Epidermal melanocyte (primary cell): ENCODE measurements around the gene ITPKB.

Experiments used
- DNase-seq: peaks from one replicate; pipeline ENCODE4 v3.0.0; 2011; ENCODE audit warnings: low spot score; ENCODE audit not compliant: insufficient read length

The ITPKB gene

GRCh38 chr1:226666692-226667091 is 72.4 kb downstream of the ITPKB start:
- no peak for DNase-seq

DNA sequence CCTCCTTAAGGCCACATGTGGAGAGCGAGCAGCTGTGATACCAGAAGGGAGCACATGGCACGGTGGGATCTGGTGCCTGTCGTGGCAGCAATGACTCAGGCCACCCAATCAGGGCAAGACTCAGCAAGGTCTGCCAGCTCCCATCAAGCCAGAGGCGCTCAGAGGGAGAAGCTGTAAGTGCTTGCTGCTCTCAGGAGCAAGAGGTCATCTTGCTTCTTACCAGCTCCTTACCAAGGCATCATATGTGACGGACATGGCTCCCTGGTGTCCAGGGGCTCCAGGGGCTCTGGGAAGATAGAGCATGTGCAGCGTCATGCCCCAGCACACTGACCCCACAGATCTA is 72.9 kb downstream of the ITPKB start:
- no peak for DNase-seq

- DNase-seq, result no peak
Observed at GRCh38 chr1:226665505-226666163, 73.4 kb downstream of the ITPKB start.

DNA sequence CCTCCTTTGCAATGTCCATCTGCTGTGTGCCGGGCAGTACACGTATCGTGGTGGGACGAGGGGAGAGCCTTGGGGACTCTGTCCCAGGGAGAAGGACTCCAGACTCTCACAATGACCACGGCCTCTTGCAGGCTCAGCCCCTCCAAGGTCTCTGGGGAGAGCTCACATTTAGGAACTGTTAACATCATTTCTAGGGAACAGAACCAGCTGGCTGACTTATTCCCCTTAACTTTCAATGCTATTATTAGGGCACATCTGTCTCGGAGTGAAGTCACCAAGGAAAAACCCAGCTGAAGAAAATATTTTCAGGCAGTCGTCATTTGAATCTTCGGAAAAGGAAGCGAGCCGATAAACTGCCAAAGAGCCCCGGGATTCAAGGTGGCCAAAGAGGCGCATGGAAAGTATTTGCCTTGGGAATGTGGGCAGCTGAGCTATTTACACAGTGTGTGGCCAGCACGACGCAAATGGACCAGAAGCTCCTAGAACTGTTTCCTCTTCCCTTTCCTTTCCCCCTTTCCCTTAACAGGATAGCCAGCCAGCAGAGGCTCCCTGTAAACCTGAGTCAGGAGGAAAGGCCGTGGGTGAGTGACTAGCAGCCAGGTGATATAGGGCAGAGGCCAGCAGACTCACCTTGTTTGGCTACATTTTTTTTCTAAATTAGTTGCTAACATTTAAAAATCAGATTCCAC is 74.5 kb downstream of the ITPKB start:
- DNase-seq, result no peak

DNA sequence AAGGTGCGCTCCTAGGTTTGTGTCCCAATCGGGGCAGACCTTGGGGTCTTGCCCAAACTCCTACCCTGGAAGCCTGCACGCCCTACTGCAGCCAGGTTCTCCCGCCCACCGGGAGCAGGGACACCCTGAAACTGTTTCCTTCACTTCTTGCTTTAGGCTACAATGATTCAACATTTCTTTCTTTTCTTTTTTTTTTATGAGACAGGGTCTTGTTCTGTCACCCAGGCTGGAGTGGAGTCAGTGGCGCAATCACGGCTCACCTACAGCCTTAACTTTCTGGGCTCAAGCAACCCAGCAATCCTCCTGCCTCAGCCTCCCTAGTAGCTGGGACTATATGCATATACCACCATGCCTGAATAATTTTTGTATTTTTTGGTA is 75.8 kb downstream of the ITPKB start:
- no peak for DNase-seq

GRCh38 chr1:226662642-226663326 is 76.3 kb downstream of the ITPKB start:
- DNase-seq, result peak; percentile 71

DNA sequence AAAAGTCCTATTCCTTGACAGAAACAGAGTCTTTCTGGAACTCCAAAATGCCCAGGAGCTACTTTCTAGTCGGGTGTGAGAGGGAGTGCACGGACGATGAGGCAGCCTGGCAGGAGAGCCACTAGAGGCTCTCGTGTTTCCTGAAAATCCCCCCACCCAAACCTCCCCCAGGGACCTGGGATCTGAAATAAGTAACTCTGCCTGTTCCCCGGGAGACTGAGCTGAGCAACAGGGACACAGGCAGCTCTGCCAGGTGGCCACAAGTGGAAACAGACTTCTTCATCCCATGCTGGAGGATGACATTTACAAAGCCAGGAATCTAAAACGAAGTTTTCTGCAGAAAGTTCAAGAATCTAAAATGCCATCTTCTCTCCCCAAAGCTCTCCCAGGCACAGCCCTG is 77.1 kb downstream of the ITPKB start:
- no peak for DNase-seq

DNA sequence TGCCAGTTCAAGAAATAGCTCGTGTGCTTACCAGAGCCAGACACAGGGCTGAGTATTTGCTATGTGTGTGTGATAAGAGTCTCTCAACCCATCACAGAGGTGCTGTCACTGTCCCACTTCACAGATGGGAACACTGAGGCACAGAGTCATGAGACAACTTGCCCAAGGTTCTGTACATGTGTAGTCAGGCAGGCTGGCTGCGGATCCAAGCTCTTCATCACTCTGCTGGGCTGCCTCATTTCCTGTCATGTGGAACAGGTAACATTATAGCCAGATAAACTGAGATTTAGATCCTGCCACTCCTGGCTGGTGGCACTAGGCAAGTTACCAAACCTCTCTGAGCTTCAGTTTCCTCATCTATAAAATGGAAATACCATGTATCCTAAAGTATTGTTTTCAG is 77.8 kb downstream of the ITPKB start:
- DNase-seq, result no peak

GRCh38 chr1:226660410-226661182 is 78.5 kb downstream of the ITPKB start:
- DNase-seq, result no peak

GRCh38 chr1:226659641-226660040 is 79.4 kb downstream of the ITPKB start:
- no peak for DNase-seq

DNA sequence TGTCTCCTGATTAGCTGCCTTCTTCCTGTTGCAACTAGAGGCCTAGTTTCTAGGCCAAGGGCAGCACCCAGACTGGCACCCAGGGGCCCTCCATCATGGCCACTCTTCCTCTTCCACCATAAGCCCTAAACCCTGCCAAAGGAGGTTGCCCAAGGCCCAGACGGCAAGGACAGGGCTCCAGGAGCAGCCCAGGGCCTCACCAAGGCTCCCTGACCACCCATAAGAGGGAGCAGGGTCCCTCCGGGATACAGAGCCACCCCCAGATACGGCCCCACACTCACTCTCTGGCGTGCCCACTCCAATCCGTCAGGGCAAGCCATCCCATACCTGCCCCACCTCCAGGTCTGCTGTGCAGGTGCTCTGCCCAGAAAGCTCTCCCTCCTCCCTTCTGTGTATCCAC is 79.9 kb downstream of the ITPKB start:
- no peak for DNase-seq

DNA sequence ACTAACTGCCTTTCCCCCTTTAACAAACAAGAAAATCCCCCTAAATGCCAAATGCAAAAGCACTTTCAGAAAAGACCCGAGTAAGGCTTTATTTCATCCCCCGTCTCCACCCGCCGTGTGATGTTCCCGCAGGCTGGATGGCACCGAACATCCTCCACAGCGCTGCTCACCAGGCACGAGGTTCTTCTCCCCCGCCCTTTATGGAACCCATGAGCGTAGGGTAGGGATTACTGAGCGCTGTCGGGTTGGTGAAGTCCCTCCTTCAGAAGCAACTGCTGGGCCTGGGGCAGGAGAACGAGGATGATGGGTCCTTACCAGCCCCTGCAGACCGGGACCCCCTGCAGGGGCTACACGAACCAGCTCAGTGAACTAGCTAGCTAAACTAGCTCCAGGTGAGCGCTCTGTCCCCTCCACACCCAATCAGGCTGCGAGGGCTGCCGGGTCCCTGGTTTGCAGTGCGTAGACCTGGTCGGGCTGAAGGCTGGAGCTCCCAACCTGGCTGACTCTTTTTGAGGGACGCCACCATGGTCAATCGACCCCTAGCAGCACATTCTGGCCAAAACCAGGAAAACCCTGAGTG is 80.4 kb downstream of the ITPKB start:
- DNase-seq, result no peak

DNA sequence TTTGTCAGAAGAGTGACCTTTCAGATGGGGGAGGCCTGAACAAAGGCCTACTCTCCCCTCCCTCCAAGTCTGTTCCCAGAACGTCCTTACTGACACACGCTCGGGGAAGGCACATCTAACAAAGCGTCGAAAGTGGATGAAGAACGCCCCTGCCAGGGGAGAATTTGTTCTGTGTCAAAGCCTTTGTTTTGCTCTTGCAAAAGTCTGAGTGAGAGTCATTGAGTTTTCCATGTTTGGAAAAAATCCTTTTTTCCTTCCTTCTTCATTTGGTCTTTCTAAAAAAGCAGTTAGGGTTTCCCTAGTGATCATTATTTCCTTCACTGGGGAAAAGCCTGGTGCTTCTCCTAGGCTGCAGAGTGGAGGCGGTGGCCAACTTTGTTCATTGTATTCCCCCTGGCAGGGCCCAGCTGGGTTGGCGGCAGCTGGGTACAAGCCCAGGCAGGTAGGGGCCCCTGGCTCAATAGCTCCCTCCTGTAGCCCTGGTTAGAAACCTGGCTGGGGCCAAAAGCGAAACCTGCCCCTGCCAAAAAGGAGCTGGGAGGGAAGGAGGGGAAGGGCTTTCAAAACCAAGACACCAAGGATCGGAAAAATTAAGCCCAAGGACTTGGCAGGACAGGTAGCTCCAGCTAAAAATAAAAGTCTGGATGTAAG is 81.1 kb downstream of the ITPKB start:
- DNase-seq, result no peak

GRCh38 chr1:226656601-226657277 is 82.3 kb downstream of the ITPKB start:
- no peak for DNase-seq

DNA sequence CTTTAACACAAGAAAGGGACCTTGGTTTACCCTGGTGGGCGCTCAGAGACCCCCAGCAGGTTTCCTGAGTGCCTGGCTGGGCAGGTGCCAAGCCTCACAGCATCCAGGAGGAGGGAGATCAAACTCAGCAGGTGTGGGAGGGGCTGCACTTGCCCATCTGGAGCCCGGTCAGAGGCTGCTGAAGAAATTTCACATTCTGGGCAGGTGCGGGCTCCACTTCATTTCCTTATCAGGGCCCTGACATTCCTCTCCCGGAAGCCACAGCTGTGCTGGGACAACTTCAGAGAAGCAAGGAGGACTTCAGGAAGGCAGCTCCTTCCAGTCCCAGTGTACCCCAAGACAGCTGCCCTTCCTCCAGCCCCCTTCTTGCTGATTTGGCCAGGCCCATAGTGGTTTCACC is 82.9 kb downstream of the ITPKB start:
- no peak for DNase-seq

- DNase-seq, result no peak
Observed at GRCh38 chr1:226655251-226656163, 83.6 kb downstream of the ITPKB start.

GRCh38 chr1:226654668-226655055 is 84.4 kb downstream of the ITPKB start:
- DNase-seq, result no peak

DNA sequence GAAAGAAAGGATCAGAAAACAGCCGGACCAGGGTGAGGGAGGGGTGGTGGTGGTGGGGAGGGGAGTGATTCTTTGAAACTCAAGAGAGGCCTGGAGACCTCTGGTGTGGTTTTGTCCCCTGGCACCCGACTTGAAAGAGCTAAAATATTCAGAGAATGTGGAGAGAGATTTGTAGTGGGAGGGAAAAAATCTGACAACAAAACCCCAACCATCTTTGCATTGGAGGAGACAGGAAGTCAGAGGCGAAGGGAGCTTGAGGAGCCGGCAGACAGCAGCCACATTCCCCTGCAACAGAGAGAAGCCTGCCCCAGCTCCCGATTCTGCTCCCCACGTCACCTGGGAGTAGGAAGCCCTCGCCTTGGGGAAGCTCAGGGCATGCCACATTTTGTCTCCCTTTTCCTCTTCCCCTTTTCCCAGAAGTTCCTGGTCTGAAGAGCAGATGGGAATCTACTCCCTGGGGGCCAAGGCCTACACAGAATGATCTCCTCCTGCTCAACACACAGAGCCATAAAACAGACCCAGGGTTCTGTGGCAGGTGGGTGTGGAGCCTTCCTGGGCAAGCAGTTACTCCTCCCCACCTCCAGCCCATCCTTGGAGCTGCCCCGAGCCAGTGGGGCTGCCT is 84.9 kb downstream of the ITPKB start:
- DNase-seq, result no peak

DNA sequence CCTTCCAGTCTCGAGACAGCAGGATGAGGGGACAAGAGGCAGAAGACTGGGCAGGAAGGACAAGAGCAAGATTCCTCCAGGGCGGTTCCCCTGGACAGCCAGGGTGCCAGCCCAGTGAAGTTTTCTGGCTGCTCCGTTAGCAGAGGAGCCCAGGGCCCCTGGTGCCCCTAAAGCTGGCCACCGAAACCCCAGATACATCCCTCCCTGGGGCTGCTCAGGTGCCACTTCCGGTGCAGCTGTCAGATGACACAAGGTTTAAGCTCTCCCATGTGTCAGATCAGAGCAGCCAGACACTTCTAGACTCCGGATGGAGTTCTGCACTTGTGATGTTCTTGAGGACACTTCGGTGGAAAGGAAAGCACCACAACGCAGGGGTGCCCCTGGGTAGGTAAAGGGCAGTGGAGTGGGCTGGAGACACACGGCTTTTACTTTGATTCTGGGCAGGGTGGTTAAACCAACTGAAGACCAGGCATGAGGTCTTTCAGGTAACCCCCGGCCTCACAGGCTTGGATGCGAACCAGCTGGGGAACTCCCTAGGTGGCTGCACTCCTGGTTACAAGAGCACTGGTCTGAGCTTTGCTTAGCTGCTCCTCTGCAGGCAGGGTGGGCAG is 85.7 kb downstream of the ITPKB start:
- no peak for DNase-seq
